ENCODE data around the gene PRUNE1.

GRCh38 chr1:151007853-151008243 is 401 bp upstream of the PRUNE1 start:
- TF ChIP-seq, protein P1, sequence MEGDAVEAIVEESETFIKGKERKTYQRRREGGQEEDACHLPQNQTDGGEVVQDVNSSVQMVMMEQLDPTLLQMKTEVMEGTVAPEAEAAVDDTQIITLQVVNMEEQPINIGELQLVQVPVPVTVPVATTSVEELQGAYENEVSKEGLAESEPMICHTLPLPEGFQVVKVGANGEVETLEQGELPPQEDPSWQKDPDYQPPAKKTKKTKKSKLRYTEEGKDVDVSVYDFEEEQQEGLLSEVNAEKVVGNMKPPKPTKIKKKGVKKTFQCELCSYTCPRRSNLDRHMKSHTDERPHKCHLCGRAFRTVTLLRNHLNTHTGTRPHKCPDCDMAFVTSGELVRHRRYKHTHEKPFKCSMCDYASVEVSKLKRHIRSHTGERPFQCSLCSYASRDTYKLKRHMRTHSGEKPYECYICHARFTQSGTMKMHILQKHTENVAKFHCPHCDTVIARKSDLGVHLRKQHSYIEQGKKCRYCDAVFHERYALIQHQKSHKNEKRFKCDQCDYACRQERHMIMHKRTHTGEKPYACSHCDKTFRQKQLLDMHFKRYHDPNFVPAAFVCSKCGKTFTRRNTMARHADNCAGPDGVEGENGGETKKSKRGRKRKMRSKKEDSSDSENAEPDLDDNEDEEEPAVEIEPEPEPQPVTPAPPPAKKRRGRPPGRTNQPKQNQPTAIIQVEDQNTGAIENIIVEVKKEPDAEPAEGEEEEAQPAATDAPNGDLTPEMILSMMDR (IDR thresholded peaks at IDR 0.05) = peak in 1 of 6 experiments; percentile 19
- no peak for TF ChIP-seq POLR2A (IDR thresholded peaks at IDR 0.05)

Data from thyroid gland (tissue), 4 donors.